PC-3 (cell line): ENCODE results near the gene RPL37A.

Experiments used
- CTCF ChIP-seq: fragments of 300-600 bp; sonication (generic); conservative IDR thresholded peaks from 2 replicates; pipeline ENCODE4 v1.5.1; 2017; ENCODE audit warnings: antibody characterized with exemption, low read depth, mild to moderate bottlenecking, low read length
- EZH2 ChIP-seq: fragments of 300-600 bp; sonication (generic); IDR thresholded peaks from one replicate; pipeline ENCODE4 v1.6.1; 2017; ENCODE audit warnings: antibody characterized with exemption, mild to moderate bottlenecking, low read length; ENCODE audit not compliant: unreplicated experiment
- EZH2phosphoT487 ChIP-seq: fragments of 300-600 bp; sonication (generic); IDR thresholded peaks from 2 replicates; pipeline ENCODE4 v1.6.1; 2018; ENCODE audit warnings: mild to moderate bottlenecking, antibody characterized with exemption, low read length, borderline replicate concordance

- TF ChIP-seq CTCF (no peak), EZH2 (no peak), EZH2phosphoT487 (no peak)
These were observed 8.6 kb upstream of the RPL37A start for GRCh38 chr2:216490061-216490460.
